ENCODE results near the gene TMEM129.
"Not testable (repeated sequence)": the region's sequence is repeated elsewhere in the genome, so short reads cannot be mapped to it uniquely, and the experiment has no call there.

The TMEM129 gene

DNA sequence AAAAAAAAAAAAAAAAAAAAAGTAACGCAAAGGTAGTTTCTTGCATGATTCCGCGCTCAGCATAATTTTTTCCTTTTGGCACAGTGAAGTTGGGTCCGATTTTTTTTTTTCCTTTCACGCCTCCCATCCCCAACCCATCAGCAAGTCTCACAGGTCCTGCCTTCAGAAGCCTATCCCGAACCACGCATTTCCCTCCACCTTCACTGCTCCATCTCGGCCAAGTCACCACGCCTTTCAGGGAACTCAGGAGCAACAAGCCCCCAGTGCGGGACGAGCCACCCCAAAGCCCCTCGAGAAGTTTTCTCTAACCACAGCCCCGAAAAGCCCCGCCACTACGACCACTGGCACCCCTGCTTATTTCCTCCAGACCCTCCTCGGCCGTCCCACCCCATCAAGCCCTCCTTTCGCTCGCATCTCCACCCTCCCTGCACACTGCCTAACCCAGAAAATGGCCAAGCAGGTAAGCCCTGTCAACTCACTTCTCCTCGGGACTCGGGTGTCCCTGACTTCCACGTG, 10.0 kb downstream of the TMEM129 start:
- peak; percentile 29 for DNase-seq (ENCODE audit: low read depth)
- peak overlapping the region; percentile 88 for H3K4me3 ChIP-seq (ENCODE audit: low read length)
- no peak for TF ChIP-seq CTCF (IDR thresholded peaks at IDR 0.05; ENCODE audit: insufficient read depth, low read depth, low read length, missing control alignments)

DNA sequence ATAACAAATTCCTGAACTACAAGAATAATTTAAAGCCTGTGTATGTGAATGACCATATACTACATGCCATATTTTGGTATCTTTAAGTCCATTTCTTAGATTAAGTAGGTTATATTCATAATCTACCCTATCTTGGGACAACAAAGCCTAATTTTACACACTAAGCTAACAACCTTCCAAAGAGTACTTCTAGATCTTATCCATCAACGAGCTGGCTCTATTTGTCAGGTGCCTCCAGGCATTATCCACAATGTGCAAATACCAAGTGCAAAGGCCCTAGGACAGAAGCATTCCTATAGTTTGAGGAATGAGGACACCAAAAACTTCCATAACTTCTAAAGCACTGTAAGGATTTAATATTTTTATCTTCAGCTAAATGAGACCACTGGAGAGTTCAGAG, 12.5 kb downstream of the TMEM129 start:
- no peak for DNase-seq (ENCODE audit: low read depth)
- no peak for TF ChIP-seq CTCF (IDR thresholded peaks at IDR 0.05; ENCODE audit: insufficient read depth, low read depth, low read length, missing control alignments)
- no peak overlapping the region for H3K4me3 ChIP-seq (ENCODE audit: low read length)

DNA sequence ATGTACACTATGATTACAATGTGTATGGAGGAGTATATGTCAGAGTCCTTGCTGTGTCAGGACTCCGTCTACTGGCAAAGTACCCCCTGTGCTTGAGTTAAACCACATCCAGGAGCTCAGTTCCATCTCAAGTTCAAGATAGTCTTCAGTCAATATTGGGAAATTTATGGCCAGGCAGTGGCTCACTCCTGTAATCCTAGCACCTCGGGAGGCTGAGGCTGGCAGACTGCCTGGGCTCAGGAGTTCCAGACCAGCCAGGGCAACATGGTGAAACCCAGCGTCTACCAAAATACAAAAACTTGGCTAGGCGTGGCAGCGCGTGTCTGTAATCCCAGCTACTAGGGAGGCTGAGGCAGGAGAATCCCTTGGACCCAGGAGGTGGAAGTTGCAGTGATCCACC, 14.8 kb downstream of the TMEM129 start:
- no peak overlapping the region for H3K4me3 ChIP-seq (ENCODE audit: low read length)
- DNase-seq (ENCODE audit: low read depth), result no peak
- no peak for TF ChIP-seq CTCF (IDR thresholded peaks at IDR 0.05; ENCODE audit: insufficient read depth, low read depth, low read length, missing control alignments)

GRCh38 chr4:1705732-1706131, 15.4 kb downstream of the TMEM129 start:
- DNase-seq (ENCODE audit: low read depth), result no peak

DNA sequence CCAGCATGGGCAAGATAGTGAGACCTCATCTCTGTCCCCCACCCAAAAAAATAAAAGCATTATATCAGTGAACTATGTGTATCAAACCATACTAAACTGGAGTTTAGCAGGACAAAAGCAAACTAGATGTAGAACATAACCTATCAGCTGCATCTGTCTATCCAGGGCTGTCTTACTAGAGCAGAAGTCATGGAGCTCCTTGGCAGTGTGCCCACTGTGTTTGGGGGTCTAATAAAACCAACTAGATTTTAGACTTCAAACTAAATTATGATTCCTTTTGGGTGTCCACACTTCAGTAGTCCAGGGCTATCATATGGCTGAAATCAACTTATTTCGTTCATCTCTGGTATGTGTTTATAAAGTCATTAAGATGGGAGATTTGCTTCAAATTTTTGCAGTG, 17.3 kb downstream of the TMEM129 start:
- no peak for TF ChIP-seq CTCF (IDR thresholded peaks at IDR 0.05; ENCODE audit: insufficient read depth, low read depth, low read length, missing control alignments)
- DNase-seq (ENCODE audit: low read depth), result no peak

More at GRCh38 chr4:1705732-1706131, 15.4 kb downstream of the TMEM129 start:
- TF ChIP-seq CTCF (IDR thresholded peaks at IDR 0.05; ENCODE audit: insufficient read depth, low read depth, low read length, missing control alignments), result no peak
- no peak overlapping the region for H3K4me3 ChIP-seq (ENCODE audit: low read length)

GRCh38 chr4:1701671-1702070, 19.5 kb downstream of the TMEM129 start:
- H3K4me3 ChIP-seq (ENCODE audit: low read length); DNase-seq (ENCODE audit: low read depth): not testable (repeated sequence)

More for the DNA sequence above, 17.3 kb downstream of the TMEM129 start:
- H3K4me3 ChIP-seq (ENCODE audit: low read length), result no peak overlapping the region

GRCh38 chr4:1695913-1696312, 25.2 kb downstream of the TMEM129 start:
- DNase-seq (ENCODE audit: low read depth), result no peak
- no peak overlapping the region for H3K4me3 ChIP-seq (ENCODE audit: low read length)
- TF ChIP-seq CTCF (IDR thresholded peaks at IDR 0.05; ENCODE audit: insufficient read depth, low read depth, low read length, missing control alignments), result no peak
